Endothelial cell of umbilical vein (primary cell): ENCODE data around the gene DAB1.

ENCODE experiments used
- EZH2 ChIP-seq: IDR thresholded peaks from 2 replicates; pipeline ENCODE4 v1.6.1; 2012; ENCODE audit warnings: borderline replicate concordance, low read depth, mild to moderate bottlenecking, moderate library complexity, low read length, inconsistent platforms; ENCODE audit not compliant: severe bottlenecking
- FOS ChIP-seq: IDR thresholded peaks from 2 replicates; pipeline ENCODE4 v1.6.1; 2011; ENCODE audit warnings: mild to moderate bottlenecking, low read length, moderate library complexity, borderline replicate concordance; ENCODE audit not compliant: insufficient read depth
- GATA2 ChIP-seq: IDR thresholded peaks from 2 replicates; pipeline ENCODE4 v1.7.0; 2011; ENCODE audit warnings: low read depth, mild to moderate bottlenecking, moderate library complexity, mixed read lengths, low read length; ENCODE audit not compliant: insufficient read length, insufficient read depth
- JUN ChIP-seq: IDR thresholded peaks from 2 replicates; pipeline ENCODE4 v1.6.1; 2011; ENCODE audit warnings: borderline replicate concordance, low read depth; ENCODE audit not compliant: insufficient read length, insufficient read depth
- MYC ChIP-seq: IDR thresholded peaks from one replicate; pipeline ENCODE4 v1.6.1; 2011; ENCODE audit warnings: mild to moderate bottlenecking, low read depth, low read length
- POLR2A ChIP-seq: IDR thresholded peaks from 2 replicates; pipeline ENCODE4 v1.6.1; 2012; ENCODE audit warnings: low read depth, mild to moderate bottlenecking, control low read depth, low read length
- POLR2AphosphoS5 ChIP-seq: IDR thresholded peaks from 2 replicates; pipeline ENCODE4 v1.6.1; 2012; ENCODE audit warnings: low read depth, mild to moderate bottlenecking, control low read depth, low read length, moderate library complexity; ENCODE audit not compliant: insufficient read depth
- TF ChIP-seq, protein P1 (sequence below), 2 donors: IDR thresholded peaks; 1 replicate in 1 of 2; 2 replicates in 1 of 2; pipeline ENCODE4 v1.5.1; 2011; ENCODE audit warnings: low read length in 2 of 2, mild to moderate bottlenecking in 2 of 2, moderate library complexity in 2 of 2, control low read depth in 1 of 2, inconsistent platforms in 1 of 2, low read depth in 1 of 2; ENCODE audit not compliant: insufficient read depth in 1 of 2; ENCODE audit errors: extremely low read depth in 1 of 2
- TF ChIP-seq, protein P2 (sequence below): IDR thresholded peaks from 2 replicates; pipeline ENCODE4 v1.6.1; 2011; ENCODE audit not compliant: insufficient read depth, insufficient read length

GRCh38 chr1:57058652-57059501, 365.0 kb downstream of the DAB1 start:
- TF ChIP-seq, protein P1, sequence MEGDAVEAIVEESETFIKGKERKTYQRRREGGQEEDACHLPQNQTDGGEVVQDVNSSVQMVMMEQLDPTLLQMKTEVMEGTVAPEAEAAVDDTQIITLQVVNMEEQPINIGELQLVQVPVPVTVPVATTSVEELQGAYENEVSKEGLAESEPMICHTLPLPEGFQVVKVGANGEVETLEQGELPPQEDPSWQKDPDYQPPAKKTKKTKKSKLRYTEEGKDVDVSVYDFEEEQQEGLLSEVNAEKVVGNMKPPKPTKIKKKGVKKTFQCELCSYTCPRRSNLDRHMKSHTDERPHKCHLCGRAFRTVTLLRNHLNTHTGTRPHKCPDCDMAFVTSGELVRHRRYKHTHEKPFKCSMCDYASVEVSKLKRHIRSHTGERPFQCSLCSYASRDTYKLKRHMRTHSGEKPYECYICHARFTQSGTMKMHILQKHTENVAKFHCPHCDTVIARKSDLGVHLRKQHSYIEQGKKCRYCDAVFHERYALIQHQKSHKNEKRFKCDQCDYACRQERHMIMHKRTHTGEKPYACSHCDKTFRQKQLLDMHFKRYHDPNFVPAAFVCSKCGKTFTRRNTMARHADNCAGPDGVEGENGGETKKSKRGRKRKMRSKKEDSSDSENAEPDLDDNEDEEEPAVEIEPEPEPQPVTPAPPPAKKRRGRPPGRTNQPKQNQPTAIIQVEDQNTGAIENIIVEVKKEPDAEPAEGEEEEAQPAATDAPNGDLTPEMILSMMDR (IDR thresholded peaks at IDR 0.05; ENCODE audit: extremely low read depth in 1 of 2, insufficient read depth in 1 of 2, low read depth in 1 of 2, low read length in 2 of 2) = no peak
- TF ChIP-seq POLR2A (no peak), EZH2 (no peak), GATA2 (no peak), JUN (no peak), MYC (no peak), POLR2AphosphoS5 (no peak), FOS (no peak)
- TF ChIP-seq, protein P2, sequence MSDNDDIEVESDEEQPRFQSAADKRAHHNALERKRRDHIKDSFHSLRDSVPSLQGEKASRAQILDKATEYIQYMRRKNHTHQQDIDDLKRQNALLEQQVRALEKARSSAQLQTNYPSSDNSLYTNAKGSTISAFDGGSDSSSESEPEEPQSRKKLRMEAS = no peak
